H1 (cell line): ENCODE data around the gene RRBP1. TPM values are rescaled to one million over a fixed set of nuclear protein-coding genes. Genes with fewer than 3 reads are reported as not detected.

Experiments
- BACH1 ChIP-seq: IDR thresholded peaks from 2 replicates; pipeline ENCODE4 v1.6.1; 2012; ENCODE audit warnings: low read length, improper control_type of control experiment
- POLR2A ChIP-seq, 2 experiments: IDR thresholded peaks; 1 replicate in 1 of 2; 2 replicates in 1 of 2; pipeline ENCODE4 v1.6.1; 2011; ENCODE audit warnings: low read depth in 2 of 2, low read length in 2 of 2, mild to moderate bottlenecking in 2 of 2; ENCODE audit errors: control extremely low read depth in 1 of 2
- polyA plus RNA-seq, 7 experiments: library from polyadenylated mRNA; depleted of rRNA in 3 of 7; stranded (reverse) in 5 of 7; unstranded in 2 of 7; fragments of >200 nt in 5 of 7; fragments of 200-250 nt in 2 of 7; gene quantifications; 1 replicate in 5 of 7; 2 replicates in 1 of 7; 4 replicates in 1 of 7; pipeline versions ENCODE4 v1.2.1 to v1.2.3, GENCODE V29; 2011 to 2013; ENCODE audit warnings: missing spikeins in 2 of 7, mixed read lengths in 2 of 7
- total RNA-seq: library from RNA; stranded (reverse); fragmentation: NEBNext Ultra II Directional; extraction: Animal tissue kit (Norgen Biotek cat#: 25700); gene quantifications from 2 replicates; pipeline ENCODE4 v1.2.1, GENCODE V29; 2021

RRBP1 gene
- total and polyA plus RNA-seq, 2 of the 8 experiments (the other 6 are each of a cell fraction or from before 2014, with no cell fraction given): 15.9 to 157 TPM

GRCh38 chr20:17633221-17633849 lies 48.7 kb downstream of the RRBP1 start (continued):
- TF ChIP-seq BACH1 (no peak), POLR2A (IDR thresholded peaks at IDR 0.05; ENCODE audit: control extremely low read depth in 1 of 2, low read depth in 2 of 2, low read length in 2 of 2) (no peak)
- TF ChIP-seq, all 59 proteins: peak for 0
